NCI-H128 (cell line): ENCODE measurements around the gene RPA3.

Experiments
- DNase-seq: peaks from one replicate; lab custom pipeline; 2025; ENCODE audit not compliant: unreplicated experiment; lab: John Stamatoyannopoulos, UW

Gene RPA3

GRCh38 chr7:7612519-7612918 lies 105.9 kb downstream of the RPA3 start:
- no peak for DNase-seq

DNA sequence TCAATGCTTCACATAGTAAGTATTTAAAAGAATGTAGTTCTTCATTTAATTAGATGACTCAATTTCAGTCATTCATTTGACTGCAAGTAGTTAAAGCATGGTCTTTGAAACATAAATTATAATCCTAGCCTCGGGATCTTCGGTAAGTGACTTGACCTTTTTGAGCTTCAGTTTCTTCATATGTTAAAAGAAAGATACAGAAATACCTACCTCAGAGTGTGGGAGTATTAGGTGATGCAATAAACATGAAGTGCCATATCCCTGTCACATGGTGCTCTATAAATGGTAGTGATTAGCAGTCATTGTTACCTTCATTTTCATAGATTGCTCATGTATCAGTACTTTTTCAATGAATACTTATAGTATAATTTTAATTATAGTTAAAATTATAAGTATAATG lies 109.1 kb downstream of the RPA3 start:
- no peak for DNase-seq

GRCh38 chr7:7607010-7607409 lies 111.4 kb downstream of the RPA3 start:
- no peak for DNase-seq

DNA sequence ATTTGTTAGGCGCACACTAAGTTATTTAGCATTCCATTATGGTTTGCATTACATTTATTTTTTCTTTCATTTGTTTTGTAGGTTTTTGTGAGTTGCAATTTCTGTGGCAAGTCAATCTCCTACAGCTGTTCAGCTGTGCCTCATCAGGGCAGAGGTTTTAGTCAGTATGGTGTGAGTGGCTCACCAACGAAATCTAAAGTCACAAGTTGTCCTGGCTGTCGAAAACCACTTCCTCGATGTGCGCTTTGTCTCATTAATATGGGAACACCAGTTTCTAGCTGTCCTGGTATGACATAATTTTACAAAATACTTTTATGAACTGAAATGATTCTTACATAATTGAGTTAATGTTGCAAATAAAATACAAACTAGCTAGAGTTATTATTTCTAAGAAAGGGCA lies 122.2 kb downstream of the RPA3 start:
- no peak for DNase-seq

DNA sequence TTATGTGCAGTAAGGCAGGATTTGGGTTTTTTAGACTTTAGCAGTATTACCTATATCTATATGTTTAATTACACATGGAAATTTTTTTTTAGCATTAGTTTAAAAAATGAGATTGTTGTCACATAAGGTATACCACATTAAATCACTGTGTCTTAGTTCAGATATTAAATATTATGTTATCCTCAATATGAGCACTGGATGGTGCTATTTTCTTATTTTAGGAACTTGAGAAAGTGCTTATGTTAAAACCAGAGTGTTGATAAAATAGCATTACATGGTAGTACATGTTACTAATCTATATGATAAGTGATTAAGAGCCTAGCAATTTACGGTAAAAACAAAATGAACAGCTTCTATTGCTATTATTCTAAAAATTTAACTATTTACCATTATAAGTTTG lies 123.0 kb downstream of the RPA3 start:
- DNase-seq, result peak; percentile 33
